Measurements from ENCODE around the gene THSD4.

THSD4 gene

GRCh38 chr15:71097890-71098289 lies 17.4 kb upstream of the THSD4 start:
- no peak for DNase-seq (ENCODE audit: low read depth in 2 of 2)

- DNase-seq (ENCODE audit: low read depth in 2 of 2) = no peak
These were observed 16.4 kb upstream of the THSD4 start for GRCh38 chr15:71098920-71099319.

GRCh38 chr15:71103102-71103676 lies 12.1 kb upstream of the THSD4 start:
- no peak for DNase-seq (ENCODE audit: low read depth in 2 of 2)

GRCh38 chr15:71104636-71105035 lies 10.6 kb upstream of the THSD4 start:
- DNase-seq (ENCODE audit: low read depth in 2 of 2) = no peak

GRCh38 chr15:71105444-71105843 lies 9.8 kb upstream of the THSD4 start:
- DNase-seq (ENCODE audit: low read depth in 2 of 2) = no peak

- no peak for DNase-seq (ENCODE audit: low read depth in 2 of 2)
These were observed 8.3 kb upstream of the THSD4 start for GRCh38 chr15:71106802-71107500.

GRCh38 chr15:71107501-71107815 lies 7.8 kb upstream of the THSD4 start:
- no peak for DNase-seq (ENCODE audit: low read depth in 2 of 2)

- no peak for DNase-seq (ENCODE audit: low read depth in 2 of 2)
These were observed 6.1 kb upstream of the THSD4 start for GRCh38 chr15:71109130-71109529.

- DNase-seq (ENCODE audit: low read depth in 2 of 2) = no peak
These were observed 5.4 kb upstream of the THSD4 start for GRCh38 chr15:71109905-71110304.

GRCh38 chr15:71110405-71111180 lies 4.7 kb upstream of the THSD4 start:
- no peak for DNase-seq (ENCODE audit: low read depth in 2 of 2)

- DNase-seq (ENCODE audit: low read depth in 2 of 2) = no peak
These were observed 4.1 kb upstream of the THSD4 start for GRCh38 chr15:71111181-71111565.

- DNase-seq (ENCODE audit: low read depth in 2 of 2) = no peak
These were observed 3.3 kb upstream of the THSD4 start for GRCh38 chr15:71111950-71112349.

- DNase-seq (ENCODE audit: low read depth in 2 of 2) = no peak
These were observed 2.8 kb upstream of the THSD4 start for GRCh38 chr15:71112429-71112828.

- DNase-seq (ENCODE audit: low read depth in 2 of 2) = no peak
These were observed 1.1 kb upstream of the THSD4 start for GRCh38 chr15:71114066-71114680.

- peak in 1 of 2 donors; percentile 11 for DNase-seq (ENCODE audit: low read depth in 2 of 2)
These were observed 488 bp downstream of the THSD4 start for GRCh38 chr15:71115567-71116351.

- no peak for DNase-seq (ENCODE audit: low read depth in 2 of 2)
These were observed 1.1 kb downstream of the THSD4 start for GRCh38 chr15:71116366-71116765.

- DNase-seq (ENCODE audit: low read depth in 2 of 2) = no peak
These were observed 1.7 kb downstream of the THSD4 start for GRCh38 chr15:71116942-71117341.

GRCh38 chr15:71117714-71118305 lies 2.5 kb downstream of the THSD4 start:
- no peak for DNase-seq (ENCODE audit: low read depth in 2 of 2)

GRCh38 chr15:71118345-71118744 lies 3.1 kb downstream of the THSD4 start:
- DNase-seq (ENCODE audit: low read depth in 2 of 2) = no peak

GRCh38 chr15:71118881-71119632 lies 3.8 kb downstream of the THSD4 start:
- DNase-seq (ENCODE audit: low read depth in 2 of 2) = no peak

GRCh38 chr15:71120428-71120944 lies 5.2 kb downstream of the THSD4 start:
- no peak for DNase-seq (ENCODE audit: low read depth in 2 of 2)
